ENCODE results near the gene GAL3ST2.

Gene GAL3ST2

GRCh38 chr2:241752689-241753276 is 23.8 kb upstream of the GAL3ST2 start:
- TF ChIP-seq CTCF (IDR thresholded peaks at IDR 0.05; ENCODE audit: insufficient read depth, low read length, poor library complexity, severe bottlenecking) (no peak), EZH2phosphoT487 (conservative IDR thresholded peaks at IDR 0.05; ENCODE audit: low read length) (no peak)
- Histone ChIP-seq H3K27me3 (ENCODE audit: low read length) (no peaks in the 10 kb centered on the region), H2AFZ (ENCODE audit: low read depth, low read length, severe bottlenecking) (no peak overlapping the region), H3K9me2 (replicated peaks; ENCODE audit: insufficient read depth, low read length) (no peaks in the 10 kb centered on the region), H4K20me1 (ENCODE audit: low read depth, low read length) (no peaks in the 10 kb centered on the region), H3F3A (ENCODE audit: insufficient read depth) (no peaks in the 10 kb centered on the region), H3K4me3 (ENCODE audit: insufficient read depth, low read length, poor library complexity, severe bottlenecking) (no peak overlapping the region), H3K9ac (ENCODE audit: low read length) (no peak overlapping the region), H3K27ac (ENCODE audit: low read depth, low read length) (no peak overlapping the region), H3K36me3 (ENCODE audit: low read length) (no peaks in the 10 kb centered on the region), H3K4me2 (ENCODE audit: low read depth, low read length, poor library complexity, severe bottlenecking) (no peak overlapping the region), H3K9me3 (ENCODE audit: insufficient read depth, low read length) (no peaks in the 10 kb centered on the region), H3K79me2 (ENCODE audit: insufficient read depth, low read length) (no peaks in the 10 kb centered on the region)

GRCh38 chr2:241753493-241753892 is 23.1 kb upstream of the GAL3ST2 start:
- Histone ChIP-seq H4K20me1 (ENCODE audit: low read depth, low read length) (no peaks in the 10 kb centered on the region), H2AFZ (ENCODE audit: low read depth, low read length, severe bottlenecking) (no peak overlapping the region), H3K9me3 (ENCODE audit: insufficient read depth, low read length) (no peaks in the 10 kb centered on the region), H3K4me2 (ENCODE audit: low read depth, low read length, poor library complexity, severe bottlenecking) (no peak overlapping the region), H3K9ac (ENCODE audit: low read length) (no peak overlapping the region), H3K4me3 (ENCODE audit: insufficient read depth, low read length, poor library complexity, severe bottlenecking) (no peak overlapping the region), H3K27ac (ENCODE audit: low read depth, low read length) (no peak overlapping the region), H3K27me3 (ENCODE audit: low read length) (no peaks in the 10 kb centered on the region), H3K79me2 (ENCODE audit: insufficient read depth, low read length) (no peaks in the 10 kb centered on the region), H3K9me2 (replicated peaks; ENCODE audit: insufficient read depth, low read length) (no peaks in the 10 kb centered on the region), H3K36me3 (ENCODE audit: low read length) (no peaks in the 10 kb centered on the region), H3F3A (ENCODE audit: insufficient read depth) (no peaks in the 10 kb centered on the region)
- TF ChIP-seq EZH2phosphoT487 (conservative IDR thresholded peaks at IDR 0.05; ENCODE audit: low read length) (no peak), CTCF (IDR thresholded peaks at IDR 0.05; ENCODE audit: insufficient read depth, low read length, poor library complexity, severe bottlenecking) (no peak)

- no peak overlapping the region for H3K9ac ChIP-seq (ENCODE audit: low read length)
- no peaks in the 10 kb centered on the region for H3K27me3 ChIP-seq (ENCODE audit: low read length)
- H3K79me2 ChIP-seq (ENCODE audit: insufficient read depth, low read length): no peaks in the 10 kb centered on the region
- no peaks in the 10 kb centered on the region; the same call in 1 of the 2 replicates for H3F3A ChIP-seq (ENCODE audit: insufficient read depth)
- H3K27ac ChIP-seq (ENCODE audit: low read depth, low read length): no peak overlapping the region
- H3K9me3 ChIP-seq (ENCODE audit: insufficient read depth, low read length): no peaks in the 10 kb centered on the region
- no peak overlapping the region for H3K4me2 ChIP-seq (ENCODE audit: low read depth, low read length, poor library complexity, severe bottlenecking)
- H2AFZ ChIP-seq (ENCODE audit: low read depth, low read length, severe bottlenecking): no peak overlapping the region
- TF ChIP-seq EZH2phosphoT487 (conservative IDR thresholded peaks at IDR 0.05; ENCODE audit: low read length) (no peak), CTCF (IDR thresholded peaks at IDR 0.05; ENCODE audit: insufficient read depth, low read length, poor library complexity, severe bottlenecking) (no peak)
- no peaks in the 10 kb centered on the region for H4K20me1 ChIP-seq (ENCODE audit: low read depth, low read length)
- H3K36me3 ChIP-seq (ENCODE audit: low read length): no peaks in the 10 kb centered on the region
- no peak overlapping the region for H3K4me3 ChIP-seq (ENCODE audit: insufficient read depth, low read length, poor library complexity, severe bottlenecking)
- no peaks in the 10 kb centered on the region for H3K9me2 ChIP-seq (replicated peaks; ENCODE audit: insufficient read depth, low read length)
These were observed 22.6 kb upstream of the GAL3ST2 start for GRCh38 chr2:241754042-241754441.

Measured in SU-DHL-6 (cell line).